A549 treated with dexamethasone at 1 μM for 4 hours (cell line): ENCODE measurements around the gene TNFAIP8L3. TPM values are rescaled to one million over a fixed set of nuclear protein-coding genes. Genes with fewer than 3 reads are reported as not detected.

ENCODE experiments used
- total RNA-seq: library from RNA; stranded (reverse); fragments of 200-300 nt; extraction: Qiagen RNA extraction; gene quantifications from 5 replicates; pipeline ENCODE4 v1.2.3, GENCODE V29; 2022

Gene TNFAIP8L3
- total RNA-seq: 34.7 to 45.3 TPM (median 41.9 TPM) in 5 replicates

GRCh38 chr15:51094606-51095569 lies at the start of gene TNFAIP8L3:
Gene TNFAIP8L3, minus strand, starts transcription at chr15:51094906. Its CDS starts 311 bp downstream, at chr15:51094595.

Other genes with a start within 250 kb of the TNFAIP8L3 start
- gene AP4E1, start 186.2 kb downstream of the TNFAIP8L3 start, total RNA-seq: 8.0 to 11.5 TPM (median 10.2 TPM) in 5 replicates
- gene CYP19A1, start 243.7 kb upstream of the TNFAIP8L3 start, total RNA-seq: 0.19 to 0.71 TPM (median 0.30 TPM) in 5 replicates
- 0.01 to 0.09 TPM (median 0.04 TPM) in 4 of 5 replicates, not detected in the other for gene GLDN, start 246.7 kb upstream of the TNFAIP8L3 start, total RNA-seq